NCI-H146 treated with DMSO at 0.1 percent for 48 hours (cell line): ENCODE data around the gene TRIM60.
"Not testable (repeated sequence)": the region's sequence is repeated elsewhere in the genome, so short reads cannot be mapped to it uniquely, and the experiment has no call there.

Source experiments
- DNase-seq: peaks from one replicate; lab custom pipeline; 2025; ENCODE audit not compliant: unreplicated experiment; lab: John Stamatoyannopoulos, UW

The TRIM60 gene

DNA sequence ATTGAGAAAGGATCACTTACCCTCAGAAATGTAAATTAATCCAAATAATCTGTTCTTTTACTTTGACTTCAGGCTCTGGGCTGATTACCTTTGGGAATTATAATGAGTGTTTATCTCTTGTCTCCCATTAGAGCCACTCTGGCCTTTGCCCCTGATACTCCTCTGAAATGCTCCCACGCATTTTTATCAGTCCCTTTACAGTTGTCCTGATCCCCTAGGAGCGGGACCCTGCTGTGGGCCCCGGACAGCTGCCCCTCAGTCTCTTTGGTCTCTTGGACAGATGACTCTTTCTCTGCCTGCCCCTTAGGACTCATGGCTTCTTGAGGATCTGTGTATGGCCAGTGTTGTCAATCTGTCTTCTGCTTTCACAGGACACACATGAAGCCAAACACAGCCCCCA, 20.8 kb downstream of the TRIM60 start:
- no peak for DNase-seq

DNA sequence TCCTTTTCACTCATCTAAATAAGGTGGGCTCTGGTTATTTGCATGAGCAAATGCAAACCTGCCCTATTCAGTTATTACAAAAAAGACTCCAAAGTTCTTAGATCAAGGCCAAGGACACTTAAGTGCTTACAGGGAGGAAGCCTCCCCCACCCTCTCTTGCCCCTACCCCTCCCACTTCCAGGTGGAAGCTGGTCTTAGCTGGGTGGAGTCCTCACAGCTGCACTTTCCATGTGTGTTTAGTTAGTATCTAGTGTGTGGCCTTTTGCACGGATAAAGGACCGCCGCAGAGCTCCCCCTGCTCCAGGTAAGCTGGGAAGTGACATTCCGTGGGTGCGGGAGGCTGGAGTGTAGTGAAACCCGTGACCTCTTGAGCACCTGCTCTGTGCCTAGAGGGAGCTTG, 21.8 kb downstream of the TRIM60 start, which contains the start of gene TRIM75:
Gene TRIM75 (plus strand): TSS at position 222 of the 400 bp plus-strand sequence. CDS start 5,282 bp downstream, outside the sequence.
- no peak for DNase-seq

GRCh38 chr4:165055601-165056000, 23.8 kb downstream of the TRIM60 start:
- no peak for DNase-seq

DNA sequence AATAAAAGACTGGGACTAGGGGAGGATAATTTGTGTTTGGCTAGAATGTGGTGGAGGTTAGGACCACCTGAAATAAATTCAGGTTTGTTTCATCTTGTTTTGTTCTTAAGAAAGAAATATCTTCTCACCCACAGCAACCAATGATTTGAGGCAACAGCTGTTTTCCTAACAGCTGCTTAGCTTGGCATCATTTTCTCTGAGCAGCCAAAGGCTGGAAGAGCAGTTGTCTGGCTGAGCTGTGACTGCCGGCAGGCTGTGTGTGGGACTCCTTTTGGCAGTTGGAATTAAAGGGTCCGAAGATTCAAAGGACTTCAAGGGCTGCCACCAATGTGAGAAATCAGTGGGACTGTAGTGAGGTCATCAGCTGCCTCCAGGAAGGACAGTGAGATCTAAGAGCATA, 26.9 kb downstream of the TRIM60 start:
- no peak for DNase-seq

GRCh38 chr4:165059386-165059785, 27.6 kb downstream of the TRIM60 start:
- DNase-seq, result no peak

DNA sequence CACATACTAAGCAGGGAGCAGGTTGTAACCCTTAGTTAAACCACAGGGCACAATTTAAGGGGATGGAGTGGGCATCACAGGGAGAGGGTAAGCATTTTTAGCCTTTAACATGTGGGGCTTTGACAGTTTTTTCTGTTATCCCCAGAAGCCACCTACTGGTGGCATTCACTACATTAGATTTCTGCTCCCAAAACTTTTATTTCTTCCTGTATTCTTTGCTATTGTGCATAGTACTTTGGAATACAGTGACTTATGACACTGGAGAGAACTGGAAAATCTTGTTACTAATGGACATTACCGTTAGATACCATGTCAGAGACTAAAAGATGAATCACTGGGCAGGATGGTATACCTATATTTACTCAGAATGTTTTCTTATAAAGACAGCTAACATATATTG, 29.1 kb downstream of the TRIM60 start:
- no peak for DNase-seq

DNA sequence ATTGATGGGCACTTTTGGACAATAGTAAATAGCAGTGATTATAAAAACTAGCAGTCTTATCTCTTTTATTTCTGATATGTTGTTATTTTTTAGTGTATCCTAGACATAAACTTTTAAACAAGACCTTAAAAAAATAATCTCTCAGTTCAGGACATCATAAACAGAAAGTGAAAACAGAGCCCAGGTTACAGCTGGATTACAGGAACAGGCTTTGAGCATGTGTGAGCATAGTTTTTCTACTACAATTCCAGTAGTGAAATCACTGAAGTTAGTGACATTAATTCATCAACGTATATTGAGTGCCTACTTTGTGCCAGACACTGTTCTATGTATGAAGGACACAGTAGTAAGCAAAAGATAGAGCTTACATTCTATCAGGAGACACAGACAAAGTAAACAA, 38.8 kb downstream of the TRIM60 start:
- no peak for DNase-seq

- not testable (repeated sequence) for DNase-seq
Measured at GRCh38 chr4:165073346-165073745, 41.5 kb downstream of the TRIM60 start.

DNA sequence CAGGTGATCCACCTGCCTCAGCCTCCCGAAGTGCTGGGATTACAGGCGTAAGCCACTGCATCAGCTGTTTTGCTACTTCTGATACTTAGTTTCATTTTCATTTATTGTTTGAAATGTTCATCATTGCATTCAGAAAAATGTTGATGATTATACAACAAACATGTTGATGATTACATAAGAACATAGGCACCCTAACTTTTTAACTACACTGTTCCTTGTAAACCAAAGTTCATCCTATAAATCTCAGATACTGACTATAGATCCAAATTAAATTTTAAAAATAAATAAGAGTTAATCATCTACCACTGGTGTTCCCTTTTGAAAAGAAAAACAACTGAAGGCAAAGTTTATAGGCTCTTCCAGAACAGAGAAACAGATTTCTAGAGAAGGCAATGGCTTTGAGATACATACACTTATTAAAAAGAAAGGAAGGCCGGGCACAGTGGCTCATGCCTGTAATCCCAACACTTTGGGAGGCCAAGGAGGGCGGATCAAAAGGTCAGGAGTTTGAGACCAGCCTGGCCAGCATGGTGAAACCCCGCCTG, 45.3 kb downstream of the TRIM60 start:
- DNase-seq, result no peak

DNA sequence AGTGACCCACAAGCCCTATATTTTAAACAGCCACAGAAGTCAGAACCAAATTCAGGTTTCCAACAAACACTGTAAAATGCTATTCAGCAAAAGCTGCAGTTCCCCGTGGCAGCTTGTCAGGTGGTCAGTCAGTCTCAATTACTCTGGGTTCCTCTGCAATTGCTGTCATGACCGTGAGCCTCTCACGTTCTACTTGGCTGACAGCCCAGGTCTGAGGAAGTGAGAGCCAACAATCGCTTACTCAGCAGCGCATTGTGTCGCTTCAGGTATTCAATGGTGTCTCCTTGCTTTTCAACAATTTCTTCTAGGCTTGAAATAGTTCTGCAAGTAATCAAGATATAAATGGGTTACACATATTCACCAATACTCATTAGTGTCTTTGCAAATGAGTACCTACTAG, 47.7 kb downstream of the TRIM60 start:
- DNase-seq, result no peak

DNA sequence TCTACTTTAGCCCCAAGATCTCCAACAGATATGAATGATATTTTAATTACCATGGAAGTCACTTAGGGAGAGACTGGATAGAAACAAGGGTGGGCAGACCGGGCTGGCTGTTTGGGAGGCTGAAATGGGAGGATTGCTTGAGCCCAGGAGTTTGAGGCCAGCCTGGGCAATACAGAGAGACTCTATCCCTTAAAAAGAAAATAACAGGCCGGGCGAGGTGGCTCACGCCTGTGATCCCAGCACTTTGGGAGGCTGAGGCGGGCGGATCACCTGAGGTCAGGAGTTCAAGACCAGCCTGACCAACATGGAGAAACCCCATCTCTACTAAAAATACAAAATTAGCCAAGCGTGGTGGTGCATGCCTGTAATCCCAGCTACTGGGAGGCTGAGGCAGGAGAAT, 53.0 kb downstream of the TRIM60 start:
- DNase-seq, result not testable (repeated sequence)

- DNase-seq, result no peak
Measured at GRCh38 chr4:165085946-165086345, 54.1 kb downstream of the TRIM60 start.

DNA sequence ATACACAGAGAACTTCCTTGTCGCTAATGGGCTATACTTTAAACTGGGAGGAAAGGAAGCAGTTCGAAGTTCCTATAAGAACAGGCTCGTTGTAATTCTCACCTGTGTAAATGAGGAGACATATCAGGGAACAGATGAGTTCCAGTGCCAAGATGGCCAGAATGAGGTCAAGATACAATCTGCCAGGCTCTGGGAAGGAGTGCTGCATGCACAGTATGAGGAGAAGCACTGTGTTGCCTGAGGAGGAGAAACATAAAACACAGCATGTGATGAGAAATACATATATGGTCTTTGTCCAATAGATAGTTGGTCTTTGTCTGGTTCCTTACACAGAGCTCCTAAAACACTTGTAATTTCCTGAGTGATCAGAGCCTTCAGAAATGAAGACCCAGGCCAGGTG, 56.6 kb downstream of the TRIM60 start:
- DNase-seq, result no peak
